NAMALWA (cell line): ENCODE data around the gene FOXO3.

Experiments used
- DNase-seq: peaks from one replicate; pipeline ENCODE4 v3.0.0-alpha.2; 2015; ENCODE audit warnings: low spot score

The FOXO3 gene

GRCh38 chr6:108576709-108577108 lies 16.0 kb downstream of the FOXO3 start:
- no peak for DNase-seq

DNA sequence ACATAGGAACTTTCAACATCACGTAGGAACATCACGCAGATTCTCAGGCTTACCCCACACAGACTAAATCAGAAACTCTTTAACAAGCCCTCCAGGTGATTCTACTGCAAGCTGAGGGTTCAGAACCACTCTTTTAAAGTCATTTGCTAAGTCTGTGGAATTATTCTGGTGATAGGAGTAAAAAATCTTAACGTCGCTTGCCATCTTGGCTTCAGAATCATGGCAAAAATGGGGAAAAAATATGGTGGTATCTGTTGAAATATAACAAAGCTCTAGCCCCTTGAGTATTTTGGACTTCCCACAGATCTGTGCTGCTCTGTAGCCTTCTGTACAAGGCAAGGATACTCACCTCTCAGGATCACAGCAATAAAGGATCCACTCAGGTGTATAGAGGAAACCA lies 17.4 kb downstream of the FOXO3 start:
- DNase-seq: no peak

DNA sequence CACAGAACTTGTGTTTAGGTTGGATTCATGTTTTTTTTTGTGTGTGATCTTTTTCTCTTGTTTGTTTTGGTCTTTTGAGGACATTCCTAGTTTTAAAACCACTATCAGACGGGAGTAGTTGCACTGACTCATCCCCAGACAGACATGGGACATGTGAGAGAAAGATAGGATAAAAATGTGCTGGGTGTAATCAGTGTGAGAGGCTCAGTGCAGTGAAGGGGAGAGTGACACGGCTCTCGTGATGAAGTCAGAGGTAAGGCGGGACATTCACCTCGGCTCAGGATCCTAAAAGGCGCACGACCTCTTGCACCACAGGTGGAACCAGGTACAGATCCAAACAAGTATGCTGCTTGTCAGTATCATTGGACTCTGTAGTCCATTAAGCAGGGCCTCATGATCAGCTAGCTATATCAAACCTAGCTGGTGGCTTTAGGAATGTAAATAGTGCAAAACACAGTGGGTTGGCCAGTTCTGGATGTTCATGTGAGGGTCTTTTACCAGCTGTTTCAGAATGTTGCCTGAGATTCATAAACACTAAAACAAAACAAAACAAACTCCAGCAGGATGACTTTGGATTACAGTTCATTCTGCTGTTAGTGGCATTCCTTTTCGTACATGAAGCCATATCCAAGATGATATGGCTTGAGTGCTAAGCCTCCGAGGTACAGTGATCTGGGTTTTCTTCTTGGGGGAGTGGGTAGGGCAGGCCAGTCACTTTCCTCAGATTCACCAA lies 18.0 kb downstream of the FOXO3 start:
- DNase-seq: no peak

DNA sequence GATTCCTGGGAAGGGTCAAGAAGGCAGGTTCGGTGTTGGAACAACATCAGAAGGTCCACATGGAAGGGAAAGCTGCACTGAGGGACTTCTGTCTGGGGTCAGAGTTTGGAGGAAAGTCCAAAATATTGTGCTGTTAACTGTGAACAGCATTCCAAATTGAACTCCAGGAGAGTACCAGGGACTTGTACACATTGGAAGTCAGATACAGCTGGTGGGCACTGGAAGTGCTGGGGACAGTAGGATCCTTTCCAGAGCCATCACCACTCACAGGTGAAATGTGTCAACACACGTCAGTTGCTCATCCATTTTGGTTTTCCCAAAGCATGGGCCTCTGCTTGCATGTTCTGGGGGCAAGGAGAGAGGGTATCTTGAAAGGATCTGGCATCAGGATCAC lies 18.6 kb downstream of the FOXO3 start:
- no peak for DNase-seq

DNA sequence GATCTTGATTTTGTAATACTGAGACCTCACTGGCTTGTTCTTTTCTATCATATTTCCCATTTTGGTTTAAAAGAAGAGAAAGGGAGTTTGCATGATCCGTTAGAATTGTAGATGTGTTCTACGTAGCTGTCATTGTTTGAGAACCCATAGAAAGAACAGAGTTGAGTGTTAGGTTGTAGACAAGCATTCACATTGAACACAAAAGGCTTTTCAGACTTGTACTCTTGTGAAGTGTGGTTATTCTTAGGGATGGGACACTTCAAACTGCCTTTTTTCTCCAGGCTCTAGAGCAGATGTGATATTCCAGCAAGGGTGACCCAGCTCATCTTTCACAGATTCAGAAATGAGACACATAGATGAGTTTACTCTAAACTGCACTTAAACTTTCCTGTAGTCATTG lies 19.9 kb downstream of the FOXO3 start:
- no peak for DNase-seq

GRCh38 chr6:108581237-108581931 lies 20.7 kb downstream of the FOXO3 start:
- no peak for DNase-seq

DNA sequence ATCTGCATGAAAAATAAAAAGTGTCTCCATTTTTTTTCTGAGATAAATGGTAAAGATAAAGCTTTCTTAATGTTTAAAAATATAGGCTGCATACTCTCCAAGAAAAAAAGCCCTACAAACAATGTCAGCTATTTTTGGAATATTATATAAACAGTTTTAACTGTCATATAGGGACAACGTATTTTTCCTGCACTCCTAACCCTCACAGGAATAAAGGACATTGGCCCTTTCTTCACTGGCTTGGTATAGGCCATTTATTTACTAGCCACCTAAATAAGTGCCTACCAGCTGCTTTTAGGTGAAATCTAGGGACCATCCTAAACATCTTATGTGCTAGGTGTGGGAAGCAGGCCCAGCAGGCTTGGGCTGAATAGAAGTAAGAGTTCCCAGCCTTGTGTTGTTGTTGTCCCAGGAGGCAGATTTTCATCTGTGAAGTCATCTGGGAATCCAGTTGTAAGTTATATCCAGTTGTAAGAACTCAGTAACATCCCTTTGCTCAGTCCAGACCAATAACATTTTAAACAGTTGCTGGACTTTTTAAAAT lies 21.3 kb downstream of the FOXO3 start:
- DNase-seq: no peak

GRCh38 chr6:108582618-108583017 lies 21.9 kb downstream of the FOXO3 start:
- DNase-seq: no peak

DNA sequence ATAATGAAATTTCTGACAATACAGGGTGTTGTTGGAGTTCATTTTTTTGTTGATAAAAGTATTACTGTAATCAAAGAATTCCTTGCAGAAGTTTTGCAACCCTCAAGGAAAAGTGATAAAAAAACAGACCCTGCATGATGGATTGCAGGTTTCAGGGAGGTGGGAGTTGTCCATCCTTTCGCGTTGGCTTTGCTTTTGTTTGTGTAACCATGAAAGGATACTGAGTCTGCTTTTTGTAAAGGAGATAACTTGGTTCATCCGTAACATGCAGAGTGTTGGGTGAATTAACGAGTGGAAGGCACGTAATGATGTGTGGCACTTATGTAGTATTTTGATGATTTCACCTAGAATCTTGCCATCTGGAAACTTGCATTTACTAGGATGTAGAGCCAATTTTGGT lies 23.6 kb downstream of the FOXO3 start:
- no peak for DNase-seq

DNA sequence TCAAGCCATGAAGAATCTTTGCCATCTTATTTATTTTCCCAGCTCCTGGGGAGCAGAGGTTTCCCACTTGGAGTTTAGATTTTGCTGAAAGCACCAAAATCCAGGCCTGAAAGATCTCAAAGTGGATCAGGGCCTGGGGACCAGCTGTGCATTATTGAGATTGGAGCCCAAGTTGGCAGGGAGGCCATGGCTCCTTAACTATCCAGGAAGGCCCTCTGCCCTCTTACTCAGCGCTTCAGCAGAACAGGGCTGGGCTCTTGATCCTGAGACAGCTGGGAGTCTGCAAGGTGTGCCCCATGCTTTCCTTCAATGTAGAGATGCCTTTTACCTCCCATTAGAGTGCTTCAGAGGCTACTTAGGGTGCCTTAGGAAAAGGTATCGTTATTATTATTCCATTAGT lies 24.6 kb downstream of the FOXO3 start:
- no peak for DNase-seq

GRCh38 chr6:108585921-108586536 lies 25.3 kb downstream of the FOXO3 start:
- DNase-seq: no peak

GRCh38 chr6:108587258-108588059 lies 26.7 kb downstream of the FOXO3 start:
- DNase-seq: no peak

- no peak for DNase-seq
Observed at GRCh38 chr6:108588586-108588985, 27.9 kb downstream of the FOXO3 start.

DNA sequence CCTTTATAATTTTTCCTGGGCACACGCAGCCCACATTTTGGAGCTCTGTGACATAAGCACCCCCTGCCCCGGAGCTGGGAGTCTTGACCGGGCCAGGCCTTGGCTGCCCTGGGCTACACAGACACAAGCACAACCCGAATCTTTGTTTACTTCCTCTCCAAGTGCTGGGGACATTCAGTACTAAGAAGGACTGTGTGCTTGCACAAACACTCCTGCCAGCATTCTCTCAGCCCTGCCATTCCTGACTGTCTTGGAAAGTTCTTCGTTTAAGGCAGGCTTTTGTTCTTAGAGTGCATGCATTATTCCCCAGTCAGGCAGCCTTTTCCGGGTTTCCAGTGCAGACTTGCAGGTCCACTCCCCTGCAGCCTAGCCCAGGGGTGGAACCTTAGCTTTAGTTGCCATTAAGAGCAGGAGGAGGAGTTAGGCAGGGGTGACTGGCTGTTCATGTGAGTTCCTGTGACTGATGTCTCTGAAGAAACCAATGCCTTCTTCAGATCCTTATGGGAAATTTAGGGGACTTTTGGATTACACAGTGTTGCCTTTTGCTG lies 28.6 kb downstream of the FOXO3 start:
- DNase-seq: peak; percentile 75

- no peak for DNase-seq
Observed at GRCh38 chr6:108591040-108591816, 30.5 kb downstream of the FOXO3 start.

- DNase-seq: peak; percentile 93
Observed at GRCh38 chr6:108592371-108593337, 31.9 kb downstream of the FOXO3 start.

- DNase-seq: no peak
Observed at GRCh38 chr6:108594151-108594550, 33.4 kb downstream of the FOXO3 start.

GRCh38 chr6:108594640-108595039 lies 33.9 kb downstream of the FOXO3 start:
- DNase-seq: no peak

DNA sequence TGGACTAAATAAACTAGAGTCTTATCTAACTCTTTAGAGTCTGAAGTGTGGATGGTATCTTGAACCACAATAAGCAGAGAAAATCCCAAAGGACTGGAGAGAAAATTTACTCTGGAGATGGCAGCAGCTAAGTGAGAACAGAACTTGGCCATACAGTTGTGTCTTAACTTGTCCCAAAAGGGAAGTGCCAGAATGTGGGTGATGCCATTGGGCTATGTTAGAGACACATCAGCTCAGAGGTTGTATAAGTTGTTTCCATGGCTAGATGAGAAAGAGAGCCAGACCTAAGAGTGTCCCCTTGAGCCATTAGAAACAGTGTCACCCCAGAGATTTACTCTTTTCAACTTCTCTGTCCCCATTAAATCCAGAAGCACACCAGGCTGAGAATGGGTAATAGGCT lies 36.2 kb downstream of the FOXO3 start:
- no peak for DNase-seq
